HEK293T (cell line): ENCODE measurements around the gene TMSB4X.

ENCODE experiments used
- FOXK2 ChIP-seq: fragments of 450-650 bp; IDR thresholded peaks from 2 replicates; pipeline ENCODE4 v1.6.1; 2016; ENCODE audit warnings: mild to moderate bottlenecking
- FOXM1 ChIP-seq: fragments of 450-650 bp; IDR thresholded peaks from 2 replicates; pipeline ENCODE4 v1.6.1; 2017; ENCODE audit warnings: mild to moderate bottlenecking, borderline replicate concordance
- L3MBTL2 ChIP-seq: fragments of 450-650 bp; conservative IDR thresholded peaks from 2 replicates; pipeline ENCODE4 v1.6.1; 2016; ENCODE audit warnings: mild to moderate bottlenecking
- SP1 ChIP-seq: fragments of 450-650 bp; IDR thresholded peaks from 2 replicates; pipeline ENCODE4 v1.6.1; 2017
- ZNF384 ChIP-seq: fragments of 450-650 bp; IDR thresholded peaks from 2 replicates; pipeline ENCODE4 v1.6.1; 2016

DNA sequence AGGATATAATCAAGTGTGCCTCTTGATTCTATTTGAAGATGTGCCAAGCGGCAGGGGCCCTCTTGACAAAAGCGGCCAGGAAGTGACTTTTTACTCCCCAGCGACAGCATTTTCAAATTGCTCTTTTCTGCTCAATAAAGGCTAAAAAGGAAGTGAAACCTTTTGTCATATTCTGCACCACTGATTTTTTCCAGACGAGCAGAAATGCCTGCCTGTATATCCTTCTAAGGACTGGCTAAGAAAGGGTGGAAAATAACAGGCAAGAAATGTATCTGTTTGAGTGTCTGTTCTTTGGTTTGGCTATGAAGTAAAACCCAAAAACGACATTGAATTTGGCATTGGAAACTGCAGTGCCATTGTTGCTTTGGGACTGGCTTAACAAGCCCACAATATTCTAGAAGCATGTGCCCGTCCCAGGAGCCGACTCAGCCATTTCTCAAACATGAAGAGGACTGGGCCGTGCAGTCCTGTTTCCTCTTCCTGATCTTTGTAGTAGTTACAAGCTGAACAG, 25.4 kb downstream of the TMSB4X start:
- TF ChIP-seq FOXK2 (no peak), L3MBTL2 (no peak), SP1 (no peak), ZNF384 (no peak), FOXM1 (no peak)
